ENCODE data around the gene ZNF507.

DNA sequence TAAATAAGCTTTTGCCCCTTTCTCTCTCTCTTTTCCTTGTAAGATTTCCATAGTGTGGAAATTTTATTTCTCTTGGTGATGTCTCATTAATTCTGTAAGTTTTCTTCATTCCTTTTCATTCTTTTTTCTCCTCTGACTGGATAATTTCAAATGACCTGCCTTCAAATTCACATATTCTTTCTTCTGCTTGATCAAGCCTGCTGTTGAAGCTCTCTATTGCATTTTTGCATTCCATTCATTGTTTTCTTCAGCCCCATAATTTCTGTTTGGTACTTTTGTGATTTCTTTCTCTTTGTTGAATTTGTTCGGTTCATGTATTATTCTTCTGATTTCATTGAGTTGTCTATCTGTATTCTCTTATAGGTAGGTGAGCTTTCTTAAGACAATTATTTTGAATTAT is 42.2 kb upstream of the ZNF507 start:
- TF ChIP-seq, protein P1, sequence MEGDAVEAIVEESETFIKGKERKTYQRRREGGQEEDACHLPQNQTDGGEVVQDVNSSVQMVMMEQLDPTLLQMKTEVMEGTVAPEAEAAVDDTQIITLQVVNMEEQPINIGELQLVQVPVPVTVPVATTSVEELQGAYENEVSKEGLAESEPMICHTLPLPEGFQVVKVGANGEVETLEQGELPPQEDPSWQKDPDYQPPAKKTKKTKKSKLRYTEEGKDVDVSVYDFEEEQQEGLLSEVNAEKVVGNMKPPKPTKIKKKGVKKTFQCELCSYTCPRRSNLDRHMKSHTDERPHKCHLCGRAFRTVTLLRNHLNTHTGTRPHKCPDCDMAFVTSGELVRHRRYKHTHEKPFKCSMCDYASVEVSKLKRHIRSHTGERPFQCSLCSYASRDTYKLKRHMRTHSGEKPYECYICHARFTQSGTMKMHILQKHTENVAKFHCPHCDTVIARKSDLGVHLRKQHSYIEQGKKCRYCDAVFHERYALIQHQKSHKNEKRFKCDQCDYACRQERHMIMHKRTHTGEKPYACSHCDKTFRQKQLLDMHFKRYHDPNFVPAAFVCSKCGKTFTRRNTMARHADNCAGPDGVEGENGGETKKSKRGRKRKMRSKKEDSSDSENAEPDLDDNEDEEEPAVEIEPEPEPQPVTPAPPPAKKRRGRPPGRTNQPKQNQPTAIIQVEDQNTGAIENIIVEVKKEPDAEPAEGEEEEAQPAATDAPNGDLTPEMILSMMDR (IDR thresholded peaks at IDR 0.05; ENCODE audit: insufficient read depth, low read depth, low read length), result no peak
- no peak for TF ChIP-seq EZH2 (IDR thresholded peaks at IDR 0.05; ENCODE audit: insufficient read depth, low read length)

All from astrocyte (in vitro differentiated cells and primary cell).